Ureter (tissue), 1 donor: Measurements from ENCODE around the gene FRMD5. TPM values are rescaled to one million over a fixed set of nuclear protein-coding genes. Genes with fewer than 3 reads are reported as not detected.
A peak's percentile ranks its signal among the peaks of the same experiment; 100 is the strongest.

Source experiments
- DNase-seq: peaks from one replicate; pipeline ENCODE4 v3.0.0-alpha.2; 2020; ENCODE audit warnings: low spot score
- total RNA-seq: library from RNA; stranded (reverse); gene quantifications from one replicate; pipeline ENCODE4 v1.2.4, GENCODE V29; 2023
- donor health status: DM: yes; HTN: yes; CAD: no.

Gene FRMD5
- total RNA-seq, 1 donor from 2014 or later = 0.60 TPM

- no peak for DNase-seq
Measured at GRCh38 chr15:43930079-43930478, 265.0 kb downstream of the FRMD5 start.

- no peak for DNase-seq
Measured at GRCh38 chr15:43928152-43928551, 266.9 kb downstream of the FRMD5 start.

GRCh38 chr15:43927203-43927602 is 267.9 kb downstream of the FRMD5 start:
- DNase-seq = no peak

- DNase-seq = no peak
Measured at GRCh38 chr15:43923553-43923952, 271.5 kb downstream of the FRMD5 start.

GRCh38 chr15:43922021-43922420 is 273.1 kb downstream of the FRMD5 start:
- no peak for DNase-seq

- no peak for DNase-seq
Measured at GRCh38 chr15:43920815-43921214, 274.3 kb downstream of the FRMD5 start.

- DNase-seq = no peak
Measured at GRCh38 chr15:43920254-43920600, 274.8 kb downstream of the FRMD5 start.

- no peak for DNase-seq
Measured at GRCh38 chr15:43919540-43920253, 275.4 kb downstream of the FRMD5 start.

GRCh38 chr15:43918717-43919116 is 276.4 kb downstream of the FRMD5 start:
- DNase-seq = no peak

- no peak for DNase-seq
Measured at GRCh38 chr15:43916326-43916660, 278.8 kb downstream of the FRMD5 start.

- DNase-seq = no peak
Measured at GRCh38 chr15:43915631-43916325, 279.3 kb downstream of the FRMD5 start.

- no peak for DNase-seq
Measured at GRCh38 chr15:43913941-43914340, 281.1 kb downstream of the FRMD5 start.

- DNase-seq = no peak
Measured at GRCh38 chr15:43913026-43913780, 281.9 kb downstream of the FRMD5 start.

GRCh38 chr15:43912208-43912607 is 282.9 kb downstream of the FRMD5 start:
- DNase-seq = no peak

GRCh38 chr15:43911235-43911781 is 283.8 kb downstream of the FRMD5 start:
- DNase-seq = no peak

- DNase-seq = no peak
Measured at GRCh38 chr15:43908516-43909050, 286.5 kb downstream of the FRMD5 start.

GRCh38 chr15:43905755-43906154 is 289.3 kb downstream of the FRMD5 start:
- no peak for DNase-seq

- DNase-seq = peak; percentile 50
Measured at GRCh38 chr15:43903864-43904290, 291.2 kb downstream of the FRMD5 start.

- DNase-seq = no peak
Measured at GRCh38 chr15:43901495-43901894, 293.6 kb downstream of the FRMD5 start.

GRCh38 chr15:43900996-43901395 is 294.1 kb downstream of the FRMD5 start:
- no peak for DNase-seq

GRCh38 chr15:43899928-43900327 is 295.1 kb downstream of the FRMD5 start:
- no peak for DNase-seq

- no peak for DNase-seq
Measured at GRCh38 chr15:43898891-43899290, 296.2 kb downstream of the FRMD5 start.
